IMR-90 (cell line): Measurements from ENCODE around the gene BRS3. TPM values are rescaled to one million over a fixed set of nuclear protein-coding genes. Genes with fewer than 3 reads are reported as not detected.

Experiments
- ATAC-seq: fragments of 200-7000 bp; cut with Tn5 transposase; 2 replicates; pipeline ENCODE4 v1.9.1; 2020; ENCODE audit warnings: low read depth, mild to moderate bottlenecking, moderate library complexity
- BruUV-seq: library from RNA; stranded (reverse); fragments of 400-500 nt; replicated peaks from 2 replicates; lab custom pipeline; 2021; lab: Mats Ljungman, UMichigan
- CTCF ChIA-PET: fragments of 300-600 bp; formaldehyde crosslinking; extraction: SDS; loops from one replicate; lab custom pipeline; 2021; ENCODE audit warnings: antibody characterized with exemption; lab: Yijun Ruan, JAX
- POLR2A ChIA-PET: fragments of 300-600 bp; sonication (Branson Sonifier 250); formaldehyde crosslinking; loops from one replicate; lab custom pipeline; 2022; ENCODE audit warnings: antibody characterized with exemption; ENCODE audit not compliant: unreplicated experiment; lab: Charles Lee
- DNase-seq: peaks from one replicate; pipeline ENCODE4 v3.0.0; 2013
- H2AFZ ChIP-seq: replicated peaks from 2 replicates; pipeline ENCODE3; 2013; ENCODE audit warnings: low read length, mild to moderate bottlenecking; ENCODE audit not compliant: poor library complexity
- H2AK5ac ChIP-seq: 2 replicates; pipeline ENCODE4 v1.6.1; 2013; ENCODE audit warnings: low read depth, low read length, inconsistent platforms
- H2AK9ac ChIP-seq: replicated peaks from 2 replicates; pipeline ENCODE3; 2013; ENCODE audit warnings: mild to moderate bottlenecking, low read depth, low read length, moderate library complexity; ENCODE audit not compliant: poor library complexity
- H2BK120ac ChIP-seq: 2 replicates; pipeline ENCODE4 v1.6.1; 2013; ENCODE audit warnings: low read depth, low read length, inconsistent platforms
- H2BK15ac ChIP-seq: 3 replicates; pipeline ENCODE4 v1.6.1; 2013; ENCODE audit warnings: low read depth, low read length, inconsistent platforms
- H2BK20ac ChIP-seq: 2 replicates; pipeline ENCODE4 v1.6.1; 2013; ENCODE audit warnings: low read depth, mild to moderate bottlenecking, inconsistent platforms, low read length, moderate library complexity
- H2BK5ac ChIP-seq: 2 replicates; pipeline ENCODE4 v1.6.1; 2013; ENCODE audit warnings: mild to moderate bottlenecking, low read depth, low read length, inconsistent platforms; ENCODE audit not compliant: poor library complexity, severe bottlenecking
- H3K14ac ChIP-seq: replicated peaks from 2 replicates; pipeline ENCODE4 v1.6.1; 2013; ENCODE audit warnings: low read depth, low read length, inconsistent platforms
- H3K18ac ChIP-seq: 2 replicates; pipeline ENCODE4 v1.6.1; 2013; ENCODE audit warnings: low read depth, low read length, control low read depth
- H3K23ac ChIP-seq: 2 replicates; pipeline ENCODE4 v1.6.1; 2013; ENCODE audit warnings: low read depth, low read length, inconsistent platforms
- H3K27ac ChIP-seq: 2 replicates; pipeline ENCODE4 v1.5.1; 2013; ENCODE audit warnings: mild to moderate bottlenecking, control low read depth, low read length; ENCODE audit not compliant: insufficient read depth
- H3K27me3 ChIP-seq: 2 replicates; pipeline ENCODE4 v1.6.1; 2013; ENCODE audit warnings: low read length; ENCODE audit not compliant: control insufficient read depth, insufficient read depth
- H3K36me3 ChIP-seq: 2 replicates; pipeline ENCODE4 v1.6.1; 2013; ENCODE audit warnings: low read length, mixed read lengths; ENCODE audit not compliant: control insufficient read depth, insufficient read depth
- H3K4ac ChIP-seq: 2 replicates; pipeline ENCODE4 v1.6.1; 2013; ENCODE audit warnings: low read depth, low read length, inconsistent platforms
- H3K4me1 ChIP-seq: 2 replicates; pipeline ENCODE4 v1.6.1; 2013; ENCODE audit warnings: low read length, mixed read lengths; ENCODE audit not compliant: control insufficient read depth, insufficient read depth
- H3K4me2 ChIP-seq: 2 replicates; pipeline ENCODE4 v1.6.1; 2013; ENCODE audit warnings: low read depth, mild to moderate bottlenecking, control low read depth, low read length, moderate library complexity
- H3K4me3 ChIP-seq: 2 replicates; pipeline ENCODE4 v1.5.1; 2013; ENCODE audit warnings: low read depth, mild to moderate bottlenecking, control low read depth, low read length, moderate library complexity; ENCODE audit not compliant: insufficient read depth
- H3K56ac ChIP-seq: 2 replicates; pipeline ENCODE4 v1.6.1; 2013; ENCODE audit warnings: low read length, inconsistent platforms; ENCODE audit not compliant: insufficient read depth; ENCODE audit errors: extremely low read depth
- H3K79me1 ChIP-seq, 2 experiments: 2 replicates each; pipeline ENCODE4 v1.6.1; 2013; ENCODE audit warnings: low read length in 2 of 2, inconsistent platforms in 1 of 2, low read depth in 1 of 2
- H3K9ac ChIP-seq: 2 replicates; pipeline ENCODE4 v1.6.1; 2013; ENCODE audit warnings: low read depth, low read length, control low read depth
- H3K9me1 ChIP-seq: 2 replicates; pipeline ENCODE4 v1.6.1; 2013; ENCODE audit warnings: low read length, inconsistent platforms; ENCODE audit not compliant: insufficient read depth
- H3K9me3 ChIP-seq: 2 replicates; pipeline ENCODE4 v1.6.1; 2013; ENCODE audit warnings: low read length; ENCODE audit not compliant: control insufficient read depth, insufficient read depth
- H4K20me1 ChIP-seq: 2 replicates; pipeline ENCODE4 v1.6.1; 2013; ENCODE audit warnings: low read length, inconsistent platforms; ENCODE audit not compliant: insufficient read depth
- H4K5ac ChIP-seq: 2 replicates; pipeline ENCODE4 v1.6.1; 2013; ENCODE audit warnings: mild to moderate bottlenecking, low read depth, low read length, control low read depth
- H4K8ac ChIP-seq, 2 experiments: 2 replicates each; pipeline ENCODE4 v1.6.1; 2013; ENCODE audit warnings: low read depth in 2 of 2, low read length in 2 of 2, control low read depth in 1 of 2, inconsistent platforms in 1 of 2
- H4K91ac ChIP-seq: 2 replicates; pipeline ENCODE4 v1.6.1; 2013; ENCODE audit warnings: low read depth, low read length, inconsistent platforms; ENCODE audit not compliant: insufficient read depth
- ELK1 ChIP-seq: fragments of 150-350 bp; IDR thresholded peaks from 2 replicates; pipeline ENCODE4 v1.6.1; 2016; ENCODE audit warnings: low read depth, mild to moderate bottlenecking, low read length, moderate library complexity, borderline replicate concordance
- FOS ChIP-seq: fragments of 150-350 bp; IDR thresholded peaks from 2 replicates; pipeline ENCODE4 v1.6.1; 2016; ENCODE audit warnings: low read depth, low read length
- MAFK ChIP-seq: IDR thresholded peaks from 2 replicates; pipeline ENCODE4 v1.6.1; 2012; ENCODE audit warnings: low read depth, low read length, improper control_type of control experiment
- MAZ ChIP-seq: IDR thresholded peaks from 2 replicates; pipeline ENCODE4 v1.6.1; 2012; ENCODE audit warnings: low read depth, mild to moderate bottlenecking, low read length, improper control_type of control experiment, moderate library complexity, borderline replicate concordance
- MXI1 ChIP-seq: IDR thresholded peaks from 2 replicates; pipeline ENCODE4 v1.6.1; 2012; ENCODE audit warnings: low read depth, mild to moderate bottlenecking, low read length, moderate library complexity, borderline replicate concordance
- NFE2L2 ChIP-seq: fragments of 150-350 bp; IDR thresholded peaks from 2 replicates; pipeline ENCODE4 v1.6.1; 2016; ENCODE audit warnings: low read depth, mild to moderate bottlenecking, low read length
- RFX5 ChIP-seq: IDR thresholded peaks from 2 replicates; pipeline ENCODE4 v1.8.0; 2012; ENCODE audit warnings: low read depth, mild to moderate bottlenecking, low read length, moderate library complexity
- SMC3 ChIP-seq: fragments of 150-350 bp; IDR thresholded peaks from 2 replicates; pipeline ENCODE4 v1.6.1; 2016; ENCODE audit warnings: low read depth, mild to moderate bottlenecking, antibody characterized with exemption, low read length, moderate library complexity
- USF2 ChIP-seq: fragments of 150-350 bp; IDR thresholded peaks from 2 replicates; pipeline ENCODE4 v1.6.1; 2017; ENCODE audit warnings: mild to moderate bottlenecking, antibody characterized with exemption, low read length, low read depth
- WGBS, 2 experiments: methylation state at CpG; one replicate each; pipeline versions ENCODE4 v1.1.5 to v1.1.7; 2013; ENCODE audit warnings: missing lambda C conversion rate in 2 of 2; ENCODE audit not compliant: insufficient read length in 1 of 2; ENCODE audit errors: extremely low coverage in 2 of 2; 5-methylcytosine and 5-hydroxymethylcytosine counted together
- dilution Hi-C: fragments of 300-500 bp; cut with HindIII; formaldehyde crosslinking; loops from one replicate; pipeline ENCODE4 v1.14.3; 2018; ENCODE audit warnings: low sequenced_read_pairs; ENCODE audit not compliant: unreplicated experiment
- in situ Hi-C: fragments of 300-500 bp; cut with MboI; formaldehyde crosslinking; loops from 3 replicates; pipeline ENCODE4 v1.14.3; 2019; ENCODE audit warnings: low sequenced_read_pairs, inconsistent platforms, mixed read lengths
- intact Hi-C: fragments of 100-400 bp; cut with micrococcal nuclease; formaldehyde crosslinking; loops from 2 replicates; pipeline ENCODE4 v1.10.0; 2022
- polyA plus RNA-seq, 3 experiments: library from polyadenylated mRNA; depleted of rRNA; stranded (reverse); fragments of >200 nt; gene quantifications; 2 replicates each; pipeline ENCODE4 v1.2.3, GENCODE V29; 2012; ENCODE audit warnings: low replicate concordance in 1 of 3
- total RNA-seq: library from RNA; depleted of rRNA; stranded (reverse); fragments of >200 nt; gene quantifications from 2 replicates; pipeline ENCODE4 v1.2.3, GENCODE V29; 2012

The BRS3 gene
- total and polyA plus RNA-seq, 2 of the 4 experiments (the other 2 are of a cell fraction) = not detected

- TF ChIP-seq ELK1 (no peak), RFX5 (no peak), FOS (no peak), MXI1 (no peak)
Measured at GRCh38 chrX:136528645-136529315, 41.0 kb downstream of the BRS3 start (continued).

- Histone ChIP-seq H4K91ac (no peak overlapping the region), H3K18ac (no peak overlapping the region), H3K4ac (no peak overlapping the region), H3K9ac (no peak overlapping the region), H4K5ac (no peak overlapping the region), H4K20me1 (no peaks in the 10 kb centered on the region), H3K14ac (no peak overlapping the region), H4K8ac (no peak overlapping the region), H2BK20ac (no peak overlapping the region), H3K4me1 (no peaks in the 10 kb centered on the region), H3K27me3 (peaks cover 2% of the 10 kb centered on the region), H3K56ac (no peak overlapping the region), H3K23ac (no peak overlapping the region), H3K9me3 (no peaks in the 10 kb centered on the region), H3K4me3 (no peak overlapping the region), H3K4me2 (no peak overlapping the region), H2BK15ac (no peak overlapping the region), H2AK9ac (no peak overlapping the region), H3K27ac (no peak overlapping the region), H2BK120ac (no peak overlapping the region), H2AFZ (no peak overlapping the region), H3K9me1 (no peaks in the 10 kb centered on the region), H3K36me3 (no peaks in the 10 kb centered on the region), H2AK5ac (no peak overlapping the region), H2BK5ac (no peak overlapping the region), H3K79me1 (no peaks in the 10 kb centered on the region)
- ATAC-seq (no peak), DNase-seq (no peak)
- CTCF ChIA-PET = no interaction called here
- POLR2A ChIA-PET = no interaction called here
- TF ChIP-seq MAFK (no peak), NFE2L2 (no peak), USF2 (no peak), SMC3 (no peak), MAZ (no peak)
- in situ Hi-C loops = no loop called here
- WGBS, 2 experiments = no CpG with 5 or more reads among the region's 2 CpGs
- dilution Hi-C loops = no loop called here
- BruUV-seq = no TSS peak
- intact Hi-C loops = no loop called here
Measured at GRCh38 chrX:136529795-136530194, 42.0 kb downstream of the BRS3 start.
